HG02970 (cell line): ENCODE measurements around the gene ABCA13.

Experiments
- ATAC-seq: cut with Tn5 transposase; IDR thresholded peaks from one replicate; pipeline ENCODE4 v1.9.1; 2021; ENCODE audit warnings: mild to moderate bottlenecking, moderate library complexity, moderate number of reproducible peaks; ENCODE audit not compliant: unreplicated experiment, low FRiP score

The ABCA13 gene

DNA sequence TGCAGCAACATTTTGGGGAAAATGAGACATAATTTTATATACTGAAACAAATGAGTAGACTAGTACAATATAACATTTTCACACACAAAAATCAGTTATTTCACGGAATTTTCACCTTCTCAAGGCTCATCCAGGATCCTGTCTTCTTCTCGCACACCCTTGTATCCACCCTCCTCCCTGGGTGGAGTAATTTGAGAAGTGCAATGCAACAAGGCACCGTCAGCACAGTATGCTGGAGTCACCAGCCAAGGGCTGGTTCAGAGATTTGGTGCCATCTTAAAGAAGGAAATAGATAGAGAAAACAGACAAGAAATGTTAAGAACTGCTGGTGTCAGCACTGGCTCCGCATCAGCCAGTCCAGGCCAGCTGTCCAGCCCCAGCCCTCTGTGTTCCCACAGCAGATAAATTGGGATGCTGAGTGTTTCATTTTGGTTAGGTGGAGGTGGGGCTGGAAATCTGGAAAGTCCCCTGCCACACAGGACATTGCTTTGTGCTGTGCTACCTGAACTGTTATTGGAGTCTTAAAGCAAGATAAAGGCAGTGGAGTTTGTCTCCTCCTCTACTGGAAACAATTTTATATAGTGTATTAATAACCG is 176.1 kb downstream of the ABCA13 start:
- no peak for ATAC-seq

DNA sequence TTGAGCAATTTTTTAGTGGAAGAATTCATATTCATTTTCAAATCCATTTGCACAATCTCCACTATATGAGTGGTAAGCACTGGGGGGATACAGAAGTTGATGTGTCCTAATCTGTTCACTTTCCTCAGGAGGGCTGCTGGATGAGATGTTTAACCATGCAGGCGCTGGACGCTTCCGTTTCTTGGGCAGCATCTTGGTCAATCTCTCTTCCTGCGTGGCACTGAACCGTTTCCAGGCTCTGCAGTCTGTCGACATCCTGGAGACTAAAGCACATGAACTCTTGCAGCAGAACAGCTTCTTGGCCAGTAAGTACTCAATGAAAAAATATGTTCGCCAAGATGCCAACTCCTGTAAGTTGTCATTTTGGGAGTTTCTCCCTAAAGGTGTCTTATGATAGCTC is 179.3 kb downstream of the ABCA13 start:
- no peak for ATAC-seq

DNA sequence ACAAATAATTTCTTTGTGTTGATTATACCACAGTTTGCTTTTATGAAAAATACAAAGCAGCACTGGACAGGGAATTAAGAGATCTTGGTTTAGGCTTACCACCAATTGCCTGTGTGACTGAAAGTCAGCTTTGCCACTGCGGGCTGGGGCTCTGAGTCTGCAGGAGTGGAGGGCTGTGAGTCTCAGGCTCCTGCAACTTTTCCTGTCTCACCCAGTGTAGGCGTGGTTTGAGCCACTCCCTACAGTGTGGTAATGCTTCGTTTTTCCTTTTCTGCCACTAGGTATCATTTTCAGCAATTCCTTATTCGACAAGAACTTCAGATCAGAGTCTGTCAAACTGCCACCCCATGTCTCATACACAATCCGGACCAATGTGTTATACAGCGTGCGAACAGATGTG is 180.6 kb downstream of the ABCA13 start:
- no peak for ATAC-seq

DNA sequence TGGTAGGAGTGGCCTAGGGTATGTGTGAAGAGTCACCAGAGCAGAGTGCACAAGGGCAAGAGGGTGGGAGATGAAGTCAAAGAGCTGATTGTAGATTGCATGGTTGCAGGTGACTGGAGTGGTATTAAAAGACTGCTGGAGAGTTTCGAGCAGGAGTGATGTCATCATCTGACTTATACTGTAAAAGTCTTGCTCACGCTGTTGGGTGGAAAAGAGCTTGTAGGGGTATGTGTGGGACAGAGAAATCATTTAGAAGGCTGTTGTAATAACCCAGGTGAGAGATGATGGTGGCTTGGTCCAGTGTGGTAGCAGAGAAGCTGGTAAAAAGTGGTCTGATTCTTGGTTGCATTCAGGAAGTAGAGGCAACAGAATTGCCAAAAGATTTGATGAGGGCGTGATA is 184.1 kb downstream of the ABCA13 start:
- ATAC-seq, result no peak

DNA sequence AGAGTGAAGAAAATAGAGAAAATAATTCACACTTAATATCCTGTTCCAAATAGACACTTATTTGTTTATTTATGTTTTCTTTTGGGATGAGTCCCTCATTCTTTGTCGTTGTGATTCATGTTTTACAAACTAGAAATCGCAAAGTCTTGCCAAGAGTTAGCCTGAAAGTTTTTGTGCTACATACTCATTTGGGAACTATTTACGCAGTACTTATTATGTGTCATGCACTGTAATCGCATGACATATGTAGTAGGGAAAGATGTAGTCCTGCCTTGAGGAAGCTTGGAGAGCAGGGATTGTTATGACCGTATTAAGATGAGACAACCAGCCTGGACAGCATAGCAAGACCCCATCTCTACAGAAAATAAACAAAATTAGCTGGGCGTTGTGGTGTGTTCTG is 189.3 kb downstream of the ABCA13 start:
- no peak for ATAC-seq

DNA sequence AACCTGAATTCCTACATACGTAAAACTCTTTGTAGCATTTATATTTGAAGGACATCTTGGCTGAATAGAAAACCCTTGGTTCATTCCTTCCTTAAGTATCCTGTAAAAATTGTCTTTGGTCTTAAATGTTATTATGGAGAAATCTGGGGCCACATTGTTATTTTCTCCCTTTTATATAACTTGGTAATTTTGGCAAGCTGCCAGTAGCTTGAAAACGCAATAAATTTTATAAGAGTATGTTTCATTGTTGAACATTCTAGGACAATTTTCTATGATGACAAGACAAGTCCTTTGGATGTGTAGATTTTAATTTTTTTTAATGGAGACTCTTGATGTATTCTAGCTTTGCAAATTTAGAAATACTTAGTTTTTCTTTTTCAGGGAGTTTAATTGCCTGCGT is 191.9 kb downstream of the ABCA13 start:
- no peak for ATAC-seq

DNA sequence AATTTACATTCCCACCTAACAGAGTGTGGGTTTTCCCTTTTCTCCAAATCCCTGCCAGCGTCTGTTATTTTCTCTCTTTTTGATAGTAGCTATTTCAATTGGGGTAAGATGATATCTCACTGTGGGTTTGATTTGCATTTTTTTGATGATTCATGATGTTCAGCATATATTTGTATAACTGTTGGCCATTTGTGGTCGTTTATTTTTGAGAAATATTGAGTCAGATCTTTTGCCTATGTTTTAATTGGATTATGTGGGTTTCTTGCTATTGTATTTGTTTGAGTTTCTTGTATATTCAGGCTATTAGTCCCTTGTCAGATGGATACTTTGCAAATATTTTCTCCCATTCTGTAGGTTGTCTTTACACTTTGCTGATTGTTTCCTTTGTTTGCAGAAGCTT is 193.8 kb downstream of the ABCA13 start:
- no peak for ATAC-seq

DNA sequence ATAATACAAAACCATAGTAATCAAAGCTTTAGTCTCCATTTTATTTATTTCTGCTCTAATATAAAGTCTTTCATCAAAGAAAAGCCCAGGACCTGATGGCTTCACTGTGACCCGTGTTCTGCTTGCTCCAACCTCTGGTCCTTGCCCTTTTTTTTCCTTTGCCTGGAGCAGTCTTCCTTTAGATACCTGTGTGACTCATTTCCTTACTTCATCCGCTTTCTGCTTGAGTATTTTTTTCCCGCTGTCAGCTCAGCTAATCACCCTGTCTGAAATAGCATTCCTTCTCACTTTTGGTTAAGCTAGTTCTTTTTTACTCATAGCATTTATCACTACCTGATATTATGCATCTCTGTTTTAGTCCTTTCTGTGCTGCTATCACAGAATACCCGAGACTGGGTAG is 194.8 kb downstream of the ABCA13 start:
- ATAC-seq, result no peak

DNA sequence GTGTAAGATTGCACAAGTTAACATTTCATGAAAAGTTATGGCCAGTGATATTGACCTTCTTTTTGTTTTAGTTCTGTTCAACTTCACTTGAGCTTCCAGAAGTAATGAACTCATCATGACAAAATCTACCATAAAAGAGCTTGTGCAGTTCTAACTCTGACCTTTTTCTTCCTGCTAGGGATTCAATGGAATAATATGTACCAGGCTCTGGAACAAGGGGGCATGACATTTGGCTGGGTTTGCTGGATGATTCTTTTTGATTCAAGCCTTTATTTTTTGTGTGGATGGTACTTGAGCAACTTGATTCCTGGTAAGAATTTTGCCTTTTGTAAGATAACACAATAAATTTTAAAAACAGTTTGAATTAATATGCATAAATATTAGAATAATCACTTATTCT is 205.0 kb downstream of the ABCA13 start:
- ATAC-seq, result no peak

DNA sequence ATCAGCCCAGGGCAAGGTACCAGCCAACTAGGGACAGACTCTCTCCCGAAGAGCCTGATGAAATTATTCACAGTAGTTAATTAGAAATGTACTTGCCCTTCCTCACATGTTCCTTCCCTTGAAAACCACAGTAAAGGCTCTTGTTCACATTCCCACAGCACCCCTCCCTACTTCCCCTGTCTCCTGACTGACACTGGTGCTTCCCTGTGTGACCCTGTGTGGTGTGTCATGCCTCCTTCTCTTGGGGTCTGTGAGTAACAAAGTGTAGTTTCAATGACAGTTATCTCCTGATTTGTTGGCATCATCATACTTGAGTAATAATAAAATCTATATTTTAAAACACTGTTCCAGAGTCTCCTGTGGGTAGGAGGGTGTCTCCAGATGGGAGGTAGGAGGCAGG is 209.7 kb downstream of the ABCA13 start:
- ATAC-seq, result no peak

DNA sequence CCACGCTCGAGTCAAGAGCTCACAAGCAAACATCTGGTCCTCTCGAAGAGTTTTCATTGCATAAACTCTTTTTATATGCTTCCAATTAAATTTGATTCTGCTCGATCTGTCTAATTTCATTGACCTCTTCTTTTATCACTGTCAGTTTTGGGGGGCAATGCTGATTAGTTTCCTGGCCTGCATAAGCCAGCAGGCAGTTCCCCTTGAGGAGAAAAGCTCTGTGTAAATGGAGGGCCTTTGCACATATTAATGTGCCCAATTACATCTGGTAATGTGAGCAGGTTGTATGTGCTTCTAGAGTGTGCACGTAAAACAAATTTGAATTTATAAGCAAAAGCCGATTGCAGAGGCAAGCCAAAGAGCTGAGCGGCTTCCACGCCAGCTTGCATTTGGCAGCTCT is 210.3 kb downstream of the ABCA13 start:
- ATAC-seq, result no peak

DNA sequence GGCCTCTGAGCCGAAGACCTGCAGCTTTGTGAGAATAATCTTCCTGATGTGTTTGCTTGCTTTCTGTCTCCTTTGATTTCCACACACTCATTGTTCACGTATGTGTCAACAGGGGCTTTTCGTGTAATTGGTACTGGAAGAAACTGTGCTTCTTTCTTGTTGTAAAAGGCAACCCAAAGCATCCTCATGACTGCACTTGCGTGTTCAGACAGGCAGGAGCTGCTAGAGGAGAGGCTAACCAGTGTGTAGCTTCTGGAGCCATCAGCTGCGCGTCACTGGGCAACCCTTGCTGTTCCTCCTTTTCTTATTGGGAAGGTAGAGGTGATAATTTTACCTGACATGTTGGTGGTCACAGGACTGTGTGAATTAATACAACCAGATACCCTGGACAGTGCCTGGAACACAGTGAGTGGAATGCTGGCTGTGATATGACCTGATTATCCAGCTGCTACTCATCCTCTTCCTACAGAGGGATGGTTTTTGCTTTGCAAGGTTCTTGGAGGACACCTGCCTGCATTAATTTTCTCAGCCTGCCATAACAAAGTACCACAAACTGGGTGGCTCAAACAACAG is 213.0 kb downstream of the ABCA13 start:
- ATAC-seq, result no peak

DNA sequence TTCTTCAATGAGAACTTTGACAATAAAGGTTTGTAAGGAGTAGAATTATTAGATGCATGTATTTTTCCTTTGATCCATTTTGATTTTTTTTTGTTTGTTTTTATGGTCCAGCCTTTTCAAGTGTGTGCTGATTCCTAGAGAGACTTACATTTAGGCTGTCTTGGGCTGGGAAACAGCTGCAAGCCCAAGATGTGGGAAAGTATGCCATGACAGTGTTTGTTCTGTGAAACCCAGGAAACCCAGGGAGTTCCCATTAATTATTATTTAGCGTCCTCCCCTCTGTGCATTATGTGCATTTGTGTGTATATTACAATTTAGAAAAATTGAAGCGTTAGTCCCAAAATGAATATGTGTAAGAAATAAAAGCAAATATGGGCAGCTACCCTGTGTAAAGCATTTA is 216.7 kb downstream of the ABCA13 start:
- no peak for ATAC-seq

DNA sequence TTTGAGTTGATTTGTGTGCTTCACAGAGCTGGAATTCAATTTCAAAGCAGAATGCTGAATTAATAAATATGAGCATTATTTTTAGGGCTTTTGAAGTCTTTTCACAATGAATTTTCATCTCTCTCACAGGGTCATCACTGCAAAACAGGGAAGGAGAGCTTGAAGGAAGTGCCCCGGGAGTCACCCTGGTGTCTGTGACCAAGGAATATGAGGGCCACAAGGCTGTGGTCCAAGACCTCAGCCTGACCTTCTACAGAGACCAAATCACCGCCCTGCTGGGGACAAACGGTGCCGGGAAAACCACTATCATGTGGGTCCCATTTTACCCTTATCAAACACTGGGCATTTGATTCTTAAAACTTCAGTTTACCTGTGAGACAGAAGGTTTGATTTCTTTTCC is 217.7 kb downstream of the ABCA13 start:
- no peak for ATAC-seq

DNA sequence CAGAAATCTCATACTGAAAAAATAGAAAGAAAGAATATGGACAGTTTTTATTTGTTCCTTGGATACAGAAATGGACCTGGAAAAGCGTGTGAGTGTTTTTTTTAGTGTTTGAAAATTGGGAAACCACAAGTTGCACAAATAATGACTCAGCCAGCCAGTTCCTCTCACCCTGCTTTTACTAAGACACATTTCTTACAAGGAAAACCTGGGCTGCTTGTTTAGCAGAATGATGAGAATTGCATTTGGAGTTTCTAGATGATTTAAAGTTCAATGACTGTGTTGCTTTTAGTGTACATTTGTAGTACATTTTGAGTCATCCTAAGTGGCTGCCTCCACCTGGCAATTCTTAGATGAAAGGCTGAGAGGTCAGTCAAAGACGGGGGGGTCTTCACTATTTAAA is 218.7 kb downstream of the ABCA13 start:
- ATAC-seq, result no peak

DNA sequence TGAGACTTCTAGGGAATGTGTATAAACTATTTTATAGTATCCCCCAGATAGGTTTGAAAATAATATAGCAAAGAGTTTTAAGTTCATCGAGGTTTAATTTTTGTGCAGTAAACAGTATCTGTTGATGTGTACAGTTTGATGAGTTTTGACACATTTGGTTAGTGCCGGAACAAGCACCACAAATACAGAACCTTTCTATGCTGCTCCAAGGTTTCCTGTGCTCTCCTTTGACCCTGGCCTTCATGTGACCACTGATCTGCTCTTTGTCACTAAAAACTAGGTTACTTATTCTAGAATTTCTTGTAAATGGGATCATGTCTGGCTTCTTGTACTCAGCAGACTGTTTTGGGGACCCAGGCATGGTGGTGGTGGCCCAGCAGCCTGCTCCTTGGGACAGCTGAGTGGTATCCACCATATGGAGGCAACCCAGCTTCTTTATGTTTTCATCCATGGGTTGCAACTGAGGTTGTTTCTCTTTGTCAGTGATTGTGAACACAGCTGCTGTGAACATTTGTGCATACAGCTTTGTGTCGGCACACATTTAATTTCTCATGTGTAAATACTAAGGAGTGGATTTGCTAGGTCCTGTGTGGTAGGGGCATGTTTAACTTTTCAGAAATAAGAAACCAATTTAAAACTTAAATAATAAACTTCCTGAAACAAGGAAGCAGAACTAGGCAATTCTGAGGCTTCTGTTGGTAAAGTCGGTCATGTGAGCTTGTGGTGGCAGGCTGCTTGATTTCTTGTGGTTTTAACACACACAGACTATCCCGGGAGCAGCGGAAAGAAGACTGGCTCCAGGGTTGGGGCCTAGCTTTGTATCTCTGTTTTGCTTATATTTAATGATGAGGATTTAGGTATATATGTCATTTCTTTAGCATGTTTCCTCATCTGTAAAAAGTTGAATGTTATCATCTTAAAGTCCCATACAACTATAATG is 219.4 kb downstream of the ABCA13 start:
- ATAC-seq, result no peak

DNA sequence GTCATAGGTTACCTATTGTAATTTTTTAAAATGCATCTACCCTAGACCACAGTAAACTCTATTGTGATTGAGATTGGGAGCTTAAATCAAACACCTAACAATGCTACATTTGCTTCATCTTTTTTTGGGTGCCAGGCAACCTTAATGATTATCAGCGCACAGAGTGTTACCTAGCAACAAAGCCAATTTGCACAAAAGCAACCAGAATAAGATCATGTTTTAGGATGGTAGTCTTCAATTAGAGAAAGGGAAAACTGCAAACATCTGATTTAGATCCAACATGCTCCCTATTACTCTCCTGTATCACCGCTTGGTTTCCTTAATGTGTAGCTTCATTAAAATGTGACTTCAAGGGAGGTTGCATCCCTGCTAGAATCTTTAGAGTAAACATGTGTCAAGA is 226.9 kb downstream of the ABCA13 start:
- ATAC-seq, result no peak

DNA sequence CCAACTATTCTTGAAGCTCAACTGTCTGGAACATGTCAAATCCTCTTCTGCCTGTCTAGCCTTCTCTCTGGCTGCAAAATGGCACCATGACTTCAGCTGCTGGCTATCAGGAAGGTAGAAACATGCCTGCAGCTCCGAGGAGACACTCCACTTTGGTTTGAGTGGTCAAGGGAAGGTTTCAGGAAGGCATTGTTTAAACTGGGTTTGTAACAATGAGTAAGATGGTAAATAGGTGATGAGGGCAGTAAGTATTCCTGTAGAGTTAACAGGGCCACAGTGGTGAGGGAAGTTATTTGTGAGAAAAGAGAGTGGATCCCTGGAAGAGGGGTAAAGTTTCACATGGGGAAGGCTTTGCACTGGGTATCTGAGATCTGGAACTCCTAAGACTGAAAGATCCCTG is 231.5 kb downstream of the ABCA13 start:
- ATAC-seq, result no peak

DNA sequence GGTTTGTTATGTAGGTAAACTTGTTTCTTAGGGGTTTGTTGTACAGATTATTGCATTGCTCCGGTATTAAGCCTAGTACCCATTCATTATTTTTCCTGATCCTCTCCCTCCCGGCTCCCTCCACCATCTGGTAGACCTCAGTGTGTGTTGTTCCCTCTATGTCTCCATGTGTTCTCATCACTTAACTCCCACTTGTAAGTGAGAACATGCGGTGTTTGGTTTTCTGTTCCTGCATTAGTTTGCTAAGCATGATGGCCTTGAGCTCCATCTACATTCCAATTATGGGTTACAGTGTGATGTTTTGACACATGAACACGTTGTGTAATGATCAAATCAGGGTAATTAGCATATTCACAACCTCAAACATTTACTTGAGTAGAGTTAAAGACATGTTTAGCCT is 237.5 kb downstream of the ABCA13 start:
- no peak for ATAC-seq

DNA sequence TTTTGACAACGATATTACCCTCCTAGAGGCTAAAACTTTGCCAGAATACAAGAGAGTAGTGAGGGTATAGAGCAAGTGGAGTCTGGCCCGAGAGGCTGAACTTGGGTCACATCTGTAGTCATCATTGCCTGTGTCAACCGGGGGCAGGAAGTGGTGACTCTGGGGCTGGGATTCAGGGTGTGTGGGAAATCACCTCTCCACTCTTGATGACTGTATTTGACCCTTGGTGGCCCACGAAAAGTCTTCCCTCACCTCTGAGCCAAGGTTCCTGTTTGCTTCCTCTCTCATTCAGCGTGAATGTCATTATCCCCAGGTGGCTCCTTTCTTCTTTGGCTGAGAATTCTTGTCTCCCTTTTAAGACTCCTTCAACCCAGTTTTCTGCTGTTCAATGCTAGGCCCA is 240.4 kb downstream of the ABCA13 start:
- no peak for ATAC-seq

DNA sequence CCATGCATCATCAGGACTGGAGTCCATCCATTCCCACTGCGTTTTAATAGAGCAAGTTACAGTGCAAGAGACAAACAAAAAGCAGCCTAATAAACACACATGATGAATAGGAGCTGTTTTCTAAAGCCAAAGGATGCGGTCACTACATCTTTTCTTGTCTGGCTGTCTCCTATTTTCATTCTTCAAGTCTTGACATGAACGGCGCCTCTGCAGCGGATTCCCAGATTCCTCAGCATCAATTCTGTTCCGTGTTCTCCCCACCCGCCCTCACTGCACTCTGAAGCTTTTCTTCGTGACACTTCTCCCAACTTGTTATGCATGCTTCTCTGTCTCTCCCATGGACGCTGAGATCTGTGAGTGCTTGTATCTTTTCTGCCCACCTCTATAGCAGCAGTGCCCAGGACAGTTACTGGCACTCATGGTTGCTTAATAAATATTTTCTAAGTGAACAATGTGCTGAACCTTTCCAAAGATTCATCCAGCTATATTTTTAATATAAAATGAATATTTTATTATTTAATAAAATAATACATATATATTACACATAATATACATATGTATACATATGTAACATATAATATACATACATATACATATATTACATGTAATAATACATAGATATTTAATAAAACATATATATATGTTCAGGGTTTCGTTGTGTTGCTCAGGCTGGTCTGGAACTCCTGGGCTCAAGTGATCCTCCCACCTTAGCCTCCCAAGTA is 242.9 kb downstream of the ABCA13 start:
- ATAC-seq, result no peak
